CD14-positive monocyte (primary cell): ENCODE data around the gene GYPE. TPM values are rescaled to one million over a fixed set of nuclear protein-coding genes. Genes with fewer than 3 reads are reported as not detected.
A peak's percentile ranks its signal among the peaks of the same experiment; 100 is the strongest.
"Not testable (repeated sequence)": the region's sequence is repeated elsewhere in the genome, so short reads cannot be mapped to it uniquely, and the experiment has no call there.

Experiments
- DNase-seq, 3 donors: peaks; one replicate each; pipeline ENCODE4 v3.0.0-alpha.2; 2011 to 2022
- H2AFZ ChIP-seq: 2 replicates; pipeline ENCODE4 v1.6.0; 2012; ENCODE audit warnings: mild to moderate bottlenecking, low read depth, low read length, inconsistent platforms; ENCODE audit not compliant: insufficient read depth, poor library complexity, severe bottlenecking
- H3K27ac ChIP-seq, 2 donors: 1 replicate in 1 of 2; 2 replicates in 1 of 2; pipeline ENCODE4 v1.5.1; 2012 to 2013; ENCODE audit warnings: low read length in 2 of 2, control low read depth in 1 of 2, inconsistent platforms in 1 of 2, low read depth in 1 of 2, mild to moderate bottlenecking in 1 of 2
- H3K27me3 ChIP-seq, 2 donors: one replicate each; pipeline versions ENCODE4 v1.6.0 to v1.6.1; 2011 to 2013; ENCODE audit warnings: low read length in 2 of 2; ENCODE audit not compliant: control insufficient read depth in 2 of 2, insufficient read depth in 2 of 2
- H3K36me3 ChIP-seq, 2 donors: replicated peaks in 1 of 2; 1 replicate in 1 of 2; 2 replicates in 1 of 2; pipeline versions ENCODE4 v1.5.1 to v1.6.1; 2012 to 2013; ENCODE audit warnings: low read length in 2 of 2, control low read depth in 1 of 2, inconsistent platforms in 1 of 2, mild to moderate bottlenecking in 1 of 2; ENCODE audit not compliant: insufficient read depth in 2 of 2, control insufficient read depth in 1 of 2
- H3K4me1 ChIP-seq, 2 donors: 1 replicate in 1 of 2; 2 replicates in 1 of 2; pipeline versions ENCODE4 v1.5.1 to v1.6.1; 2012 to 2013; ENCODE audit warnings: low read length in 2 of 2, control low read depth in 1 of 2, inconsistent platforms in 1 of 2, mild to moderate bottlenecking in 1 of 2, moderate library complexity in 1 of 2; ENCODE audit not compliant: insufficient read depth in 2 of 2, control insufficient read depth in 1 of 2
- H3K4me2 ChIP-seq: replicated peaks from 2 replicates; pipeline ENCODE3; 2012; ENCODE audit warnings: low read length, moderate library complexity, mild to moderate bottlenecking; ENCODE audit not compliant: poor library complexity, severe bottlenecking; ENCODE audit errors: extremely low read depth
- H3K4me3 ChIP-seq, 3 experiments: fragments of 200-600 bp in 1 of 3; sonication (generic) in 1 of 3; replicated peaks in 1 of 3; 1 replicate in 2 of 3; 2 replicates in 1 of 3; pipeline ENCODE4 v1.5.1; 2011 to 2013; ENCODE audit warnings: low read length in 3 of 3, mild to moderate bottlenecking in 3 of 3, control low read depth in 2 of 3, low read depth in 2 of 3, inconsistent platforms in 1 of 3, moderate library complexity in 1 of 3
- H3K79me2 ChIP-seq: 2 replicates; pipeline ENCODE4 v1.6.0; 2012; ENCODE audit warnings: mild to moderate bottlenecking, control low read depth, inconsistent platforms, low read length, moderate library complexity; ENCODE audit not compliant: insufficient read depth
- H3K9ac ChIP-seq: 2 replicates; pipeline ENCODE4 v1.6.0; 2017; ENCODE audit warnings: low read length, mild to moderate bottlenecking; ENCODE audit not compliant: insufficient read depth, poor library complexity, severe bottlenecking
- H3K9me3 ChIP-seq, 2 donors: replicated peaks in 1 of 2; 1 replicate in 1 of 2; 2 replicates in 1 of 2; pipeline versions ENCODE4 v1.5.1 to v1.6.1; 2012 to 2013; ENCODE audit warnings: low read length in 2 of 2, control low read depth in 1 of 2; ENCODE audit not compliant: control insufficient read depth in 1 of 2, insufficient read depth in 1 of 2
- H4K20me1 ChIP-seq: 2 replicates; pipeline ENCODE4 v1.6.0; 2012; ENCODE audit warnings: mild to moderate bottlenecking, low read length, control low read depth, moderate library complexity; ENCODE audit not compliant: insufficient read depth
- H3K27ac Mint-ChIP-seq, 7 donors: one replicate each; pipeline ENCODE4 v1.8.0; 2020; ENCODE audit warnings: mild to moderate bottlenecking in 7 of 7, mixed read lengths in 7 of 7, moderate library complexity in 6 of 7, inconsistent platforms in 2 of 7
- H3K27me3 Mint-ChIP-seq, 3 donors: one replicate each; pipeline ENCODE4 v1.8.0; 2021 to 2022; ENCODE audit warnings: low read depth in 3 of 3, mild to moderate bottlenecking in 3 of 3, mixed read lengths in 3 of 3, moderate library complexity in 3 of 3, inconsistent platforms in 1 of 3
- H3K36me3 Mint-ChIP-seq, 2 donors: one replicate each; pipeline ENCODE4 v1.8.0; 2020; ENCODE audit warnings: mixed read lengths in 2 of 2, inconsistent platforms in 1 of 2, mild to moderate bottlenecking in 1 of 2
- H3K4me1 Mint-ChIP-seq: one replicate; pipeline ENCODE4 v1.8.0; 2020; ENCODE audit warnings: mild to moderate bottlenecking, mixed read lengths
- H3K4me3 Mint-ChIP-seq, 2 donors: one replicate each; pipeline ENCODE4 v1.8.0; 2020; ENCODE audit warnings: mild to moderate bottlenecking in 2 of 2, mixed read lengths in 2 of 2, moderate library complexity in 1 of 2
- H3K9me3 Mint-ChIP-seq, 7 donors: one replicate each; pipeline ENCODE4 v1.8.0; 2020 to 2022; ENCODE audit warnings: mixed read lengths in 7 of 7, mild to moderate bottlenecking in 6 of 7, moderate library complexity in 6 of 7, inconsistent platforms in 2 of 7
- whole genome bisulfite sequencing: methylation state at CpG from one replicate; pipeline ENCODE4 v1.1.5; 2013; ENCODE audit warnings: missing lambda C conversion rate; ENCODE audit not compliant: insufficient coverage; 5-methylcytosine and 5-hydroxymethylcytosine counted together
- intact Hi-C, 2 donors: fragments of 100-400 bp; cut with micrococcal nuclease; formaldehyde crosslinking; loops; one replicate each; pipeline versions ENCODE4 v1.15.0 to v1.15.1; 2023
- polyA plus RNA-seq, 3 donors: library from polyadenylated mRNA; depleted of rRNA in 1 of 3; unstranded in 2 of 3; stranded (reverse) in 1 of 3; fragments of 300-500 nt in 2 of 3; fragments of >200 nt in 1 of 3; fragmentation: Illumina TruSeq in 2 of 3; gene quantifications; 1 replicate in 2 of 3; 2 replicates in 1 of 3; pipeline ENCODE4 v1.2.3, GENCODE V29; 2012 to 2021

Gene GYPE
- polyA plus RNA-seq, 3 donors = 0.34 to 0.49 TPM; not detected in 1

- Mint-ChIP-seq H3K4me3 (peak overlapping the region; percentile 80 to 90), H3K27ac (peak overlapping the region in 4 of 7 donors; percentile 18 to 46 (median 44)), H3K27me3 (peaks cover 2 to 11% (median 8%) of the 10 kb centered on the region in 3 donors), H3K4me1 (peaks cover 24% of the 10 kb centered on the region)
- H3K36me3 ChIP-seq, H3K9me3 Mint-ChIP-seq, H3K9me3 ChIP-seq, H3K27ac ChIP-seq, H3K27me3 ChIP-seq, H3K4me1 ChIP-seq, intact Hi-C loops, H3K79me2 ChIP-seq, H3K36me3 Mint-ChIP-seq, H4K20me1 ChIP-seq: not testable (repeated sequence)
- DNase-seq = peak; percentile 12 to 38 (median 20)
- peak overlapping the region; percentile 36 to 77 (median 69) for H3K4me3 ChIP-seq
- H3K4me2 ChIP-seq = peak overlapping the region; percentile 68
- peak overlapping the region; percentile 75 for H2AFZ ChIP-seq
- peak overlapping the region; percentile 62 for H3K9ac ChIP-seq
- 13% methylated on average over 46 of the region's 59 CpGs for WGBS
These were observed 6.4 kb upstream of the GYPE start for GRCh38 chr4:143911528-143912417.

- H4K20me1 ChIP-seq, H3K27ac ChIP-seq, H2AFZ ChIP-seq, H3K27me3 ChIP-seq, H3K4me1 ChIP-seq, H3K9me3 Mint-ChIP-seq, DNase-seq, H3K9me3 ChIP-seq, H3K79me2 ChIP-seq, H3K36me3 ChIP-seq, intact Hi-C loops, H3K9ac ChIP-seq, H3K27ac Mint-ChIP-seq, H3K36me3 Mint-ChIP-seq: not testable (repeated sequence)
- Mint-ChIP-seq H3K4me1 (peaks cover 24% of the 10 kb centered on the region), H3K27me3 (peaks cover 2 to 11% (median 8%) of the 10 kb centered on the region in 3 donors), H3K4me3 (peak overlapping the region; percentile 37 to 73)
- Histone ChIP-seq H3K4me2 (peak overlapping the region; percentile 36), H3K4me3 (peak overlapping the region in 1 of 3 experiments; percentile 51)
- 67% methylated on average over 1 of the region's 2 CpGs for WGBS
These were observed 5.5 kb upstream of the GYPE start for GRCh38 chr4:143910906-143911305.
